NCI-H187 (cell line): Measurements from ENCODE around the gene ITSN1.
"Not testable (repeated sequence)": the region's sequence is repeated elsewhere in the genome, so short reads cannot be mapped to it uniquely, and the experiment has no call there.

ENCODE experiments used
- DNase-seq, 2 experiments: peaks; one replicate each; lab custom pipeline; 2025; lab: John Stamatoyannopoulos, UW

Gene ITSN1

GRCh38 chr21:33682992-33683627, 40.8 kb downstream of the ITSN1 start:
- no peak for DNase-seq

GRCh38 chr21:33684068-33684467, 41.8 kb downstream of the ITSN1 start:
- no peak for DNase-seq

- no peak for DNase-seq
Measured at GRCh38 chr21:33684923-33685560, 42.7 kb downstream of the ITSN1 start.

GRCh38 chr21:33685613-33686197, 43.4 kb downstream of the ITSN1 start:
- DNase-seq = no peak

- DNase-seq = peak in 1 of 2 experiments; percentile 39
Measured at GRCh38 chr21:33686386-33686785, 44.1 kb downstream of the ITSN1 start.

GRCh38 chr21:33687634-33688033, 45.3 kb downstream of the ITSN1 start:
- no peak for DNase-seq

- DNase-seq = no peak
Measured at GRCh38 chr21:33688353-33688752, 46.1 kb downstream of the ITSN1 start.

- DNase-seq = no peak
Measured at GRCh38 chr21:33690874-33691273, 48.6 kb downstream of the ITSN1 start.

- DNase-seq = no peak
Measured at GRCh38 chr21:33691945-33692603, 49.8 kb downstream of the ITSN1 start.

- no peak for DNase-seq
Measured at GRCh38 chr21:33695813-33696212, 53.5 kb downstream of the ITSN1 start.

- no peak for DNase-seq
Measured at GRCh38 chr21:33696465-33696864, 54.2 kb downstream of the ITSN1 start.

GRCh38 chr21:33698087-33698860, 56.0 kb downstream of the ITSN1 start:
- no peak for DNase-seq

- DNase-seq = no peak
Measured at GRCh38 chr21:33699277-33699676, 57.0 kb downstream of the ITSN1 start.

- no peak for DNase-seq
Measured at GRCh38 chr21:33700491-33700890, 58.2 kb downstream of the ITSN1 start.

- DNase-seq = no peak
Measured at GRCh38 chr21:33703750-33704606, 61.7 kb downstream of the ITSN1 start.

GRCh38 chr21:33707846-33708245, 65.5 kb downstream of the ITSN1 start:
- no peak for DNase-seq

- DNase-seq = no peak
Measured at GRCh38 chr21:33708874-33709273, 66.6 kb downstream of the ITSN1 start.

- no peak for DNase-seq
Measured at GRCh38 chr21:33712022-33712803, 69.9 kb downstream of the ITSN1 start.

- no peak for DNase-seq
Measured at GRCh38 chr21:33721081-33721480, 78.8 kb downstream of the ITSN1 start.

- DNase-seq = not testable (repeated sequence)
Measured at GRCh38 chr21:33729139-33729538, 86.8 kb downstream of the ITSN1 start.
